ENCODE data around the gene TMEM190.

Gene TMEM190

DNA sequence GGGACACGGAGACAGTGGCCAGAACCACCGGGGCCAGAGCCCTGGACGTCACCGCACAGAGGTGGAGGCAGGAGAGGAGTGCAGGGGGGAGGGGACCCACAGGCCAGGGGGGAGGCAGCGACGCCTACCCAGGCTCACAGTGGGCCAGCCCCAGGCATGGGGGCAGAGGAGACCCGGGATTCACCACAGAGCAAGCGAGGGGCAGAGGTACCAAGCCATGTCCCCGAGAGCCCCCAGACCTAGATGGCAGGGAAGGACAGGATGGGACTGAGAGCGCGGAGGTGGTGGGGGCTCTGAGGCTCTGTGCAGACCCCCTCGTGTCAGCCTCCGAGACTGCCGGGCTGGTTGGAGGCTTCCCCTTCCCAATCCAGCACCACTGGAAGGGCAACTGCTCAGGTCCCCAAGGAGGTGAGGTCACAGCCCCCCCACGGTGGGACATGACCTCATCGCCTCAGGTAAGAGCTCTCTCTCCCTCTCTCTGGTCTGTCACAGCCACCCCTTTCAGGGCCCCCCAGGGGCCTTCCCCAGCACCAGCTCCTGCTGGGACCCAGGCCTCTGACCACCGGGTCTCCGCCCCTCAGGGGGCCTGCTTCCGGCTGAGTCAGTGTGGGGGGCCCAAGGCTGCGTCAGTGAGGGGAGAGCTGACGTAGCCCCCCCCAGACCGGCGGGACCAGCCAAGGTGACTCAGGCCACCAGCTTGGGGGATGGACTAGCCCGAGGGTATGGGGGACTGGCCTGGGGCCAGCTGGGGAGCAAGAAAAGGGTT is 4.1 kb upstream of the TMEM190 start:
- DNase-seq = no peak

DNA sequence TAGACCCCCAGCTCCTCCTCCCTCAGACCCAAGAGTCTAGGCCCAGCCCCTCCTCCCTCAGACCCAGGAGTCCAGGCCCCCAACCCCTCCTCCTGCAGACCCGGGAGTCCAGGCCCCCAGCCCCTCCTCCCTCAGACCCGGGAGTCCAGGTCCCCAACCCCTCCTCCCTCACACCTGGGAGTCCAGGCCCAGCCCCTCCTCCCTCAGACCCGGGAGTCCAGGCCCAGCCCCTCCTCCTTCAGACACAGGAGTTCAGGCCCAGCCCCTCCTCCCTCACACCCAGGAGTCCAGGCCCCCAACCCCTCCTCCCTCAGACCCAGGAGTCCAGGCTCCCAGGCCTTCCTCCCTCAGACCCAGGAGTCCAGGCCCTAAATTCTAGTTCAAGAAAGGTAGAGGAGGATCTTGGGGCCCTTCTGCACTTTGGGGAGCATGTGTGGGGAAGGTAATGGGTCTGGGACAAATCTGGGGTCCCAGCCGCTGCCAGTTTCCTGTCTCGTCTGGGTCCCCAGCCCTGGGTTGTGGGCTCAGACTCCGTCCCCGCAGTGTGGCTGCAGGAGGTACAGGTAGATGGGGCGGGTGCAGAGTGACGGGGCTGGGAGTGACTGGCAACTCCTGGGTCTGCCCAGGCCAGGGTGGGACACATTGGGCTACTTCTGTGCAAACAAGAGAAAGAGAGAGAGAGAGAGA is 3.2 kb upstream of the TMEM190 start:
- no peak for DNase-seq

DNA sequence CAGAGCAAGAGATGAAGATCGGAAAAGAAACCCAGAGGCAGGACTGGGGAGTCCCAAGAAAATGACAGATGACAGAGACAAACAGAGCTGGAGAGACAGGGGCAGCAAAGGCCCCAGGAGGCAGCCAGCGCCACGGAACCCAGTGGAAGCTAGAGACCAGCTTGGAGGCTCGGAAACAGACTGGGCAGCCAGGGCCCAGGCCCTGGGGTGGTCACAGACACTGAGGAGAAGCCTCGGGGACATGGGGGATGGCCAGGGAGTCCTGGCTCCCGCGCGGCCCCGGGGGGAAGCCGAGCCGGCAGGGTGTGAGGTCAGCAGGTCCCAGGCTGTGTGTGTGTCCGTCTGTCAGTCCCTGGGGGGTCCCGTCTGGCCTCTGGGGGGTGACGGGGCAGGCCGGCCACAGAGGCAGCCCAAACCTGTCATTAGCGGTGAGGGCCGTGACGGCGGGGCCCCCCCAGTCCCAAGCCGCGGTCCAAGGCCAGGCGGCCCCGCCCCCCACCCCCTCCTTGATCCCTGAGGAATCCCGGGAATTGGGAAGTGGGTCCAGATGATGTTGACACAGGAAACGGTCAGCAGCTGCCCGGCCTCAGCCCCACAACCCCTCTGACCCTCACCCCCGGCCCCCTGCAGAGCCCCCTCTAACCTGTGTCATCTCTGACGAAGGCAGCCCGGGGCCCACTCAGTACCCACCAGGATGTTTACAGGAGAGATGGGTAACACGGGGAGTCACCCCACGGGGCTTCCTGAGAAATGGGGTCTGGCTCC is 2.5 kb upstream of the TMEM190 start:
- DNase-seq = no peak

DNA sequence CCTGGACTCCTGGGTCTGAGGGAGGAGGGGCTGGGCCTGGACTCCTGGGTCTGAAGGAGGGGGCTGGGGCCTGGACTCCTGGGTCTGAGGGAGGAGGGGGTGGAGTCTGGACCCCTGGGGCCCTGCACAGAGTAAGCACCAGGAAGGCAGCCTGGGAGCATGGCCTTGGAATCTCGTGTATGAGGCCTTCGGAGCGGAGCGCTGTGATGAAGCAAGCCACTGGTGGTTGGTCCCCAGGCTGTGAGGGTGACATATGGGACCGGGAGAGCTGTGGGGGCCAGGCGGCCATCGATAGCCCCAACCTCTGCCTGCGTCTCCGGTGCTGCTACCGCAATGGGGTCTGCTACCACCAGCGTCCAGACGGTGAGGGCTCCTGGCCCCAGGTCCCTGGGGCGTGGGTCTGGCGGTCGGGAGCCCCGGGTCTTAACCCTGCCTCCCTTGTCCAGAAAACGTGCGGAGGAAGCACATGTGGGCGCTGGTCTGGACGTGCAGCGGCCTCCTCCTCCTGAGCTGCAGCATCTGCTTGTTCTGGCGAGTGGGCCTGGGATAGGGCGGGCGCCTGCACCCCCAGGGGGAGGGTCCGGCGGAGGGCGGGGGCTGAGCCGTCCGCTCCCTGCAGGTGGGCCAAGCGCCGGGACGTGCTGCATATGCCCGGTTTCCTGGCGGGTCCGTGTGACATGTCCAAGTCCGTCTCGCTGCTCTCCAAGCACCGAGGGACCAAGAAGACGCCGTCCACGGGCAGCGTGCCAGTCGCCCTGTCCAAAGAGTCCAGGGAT is 918 bp downstream of the TMEM190 start:
- peak; percentile 53 for DNase-seq

DNA sequence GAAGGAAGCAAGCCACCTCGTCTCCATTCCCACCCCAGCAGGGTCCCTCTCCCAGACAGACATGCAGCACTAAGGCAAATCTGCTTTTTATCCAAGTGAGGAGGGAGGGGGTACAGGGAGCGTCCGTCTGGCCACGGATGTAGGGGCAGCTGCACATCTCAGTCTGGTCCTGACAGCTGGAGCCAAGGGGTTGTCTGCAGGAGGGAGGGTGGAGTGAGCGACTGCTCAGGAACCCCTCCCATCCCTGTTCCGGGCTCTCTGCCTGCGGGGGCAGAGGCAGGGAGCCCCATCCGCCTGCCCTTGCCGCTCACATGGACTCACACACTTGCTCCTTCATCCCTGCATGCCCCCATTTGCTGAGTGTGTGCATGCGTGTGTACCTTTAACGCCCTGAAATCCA is 2.5 kb downstream of the TMEM190 start:
- peak; percentile 86 for DNase-seq

DNA sequence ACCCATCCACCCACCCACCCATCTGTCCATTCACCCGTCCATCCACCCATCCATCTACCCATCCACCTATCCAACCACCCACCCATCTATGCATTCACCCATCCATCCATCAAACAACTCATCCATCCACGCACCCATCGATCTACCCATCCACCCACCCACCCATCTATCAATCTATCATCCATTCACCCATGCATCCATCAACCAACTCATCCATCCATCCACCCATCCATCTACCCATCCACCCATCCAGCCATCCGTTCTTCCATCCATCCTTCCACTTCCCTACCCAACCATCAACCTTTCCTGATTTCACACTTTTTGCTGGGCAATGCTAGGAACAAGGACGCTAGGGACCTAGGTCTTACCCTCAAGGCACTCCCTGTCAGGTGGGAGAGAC is 5.4 kb downstream of the TMEM190 start:
- DNase-seq = no peak

DNA sequence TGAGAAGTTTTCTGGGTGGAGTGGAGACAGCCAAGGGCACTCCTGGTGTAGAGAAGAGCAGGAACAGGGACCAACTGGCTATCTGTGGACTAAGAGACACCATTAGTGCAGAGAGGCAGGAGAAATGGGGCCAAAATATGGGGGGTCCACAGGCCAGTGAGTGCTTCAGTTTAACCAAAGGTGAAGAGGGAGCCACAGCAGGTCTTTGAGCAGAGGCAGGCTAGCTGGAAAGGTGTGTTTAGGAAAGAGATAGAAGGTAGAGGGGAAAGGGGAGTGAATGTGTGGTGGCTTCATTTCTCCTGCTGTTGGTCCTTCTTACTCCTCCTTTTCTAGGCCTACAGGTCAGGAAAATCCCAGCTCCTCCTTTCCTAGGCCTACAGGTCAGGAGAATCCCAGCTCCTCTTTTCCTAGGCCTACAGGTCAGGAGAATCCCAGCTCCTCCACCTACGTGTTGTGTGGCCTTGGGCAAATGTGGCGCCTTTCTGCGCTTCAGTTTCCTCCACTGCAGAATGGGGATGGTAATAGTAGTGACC is 6.0 kb downstream of the TMEM190 start:
- no peak for DNase-seq

DNA sequence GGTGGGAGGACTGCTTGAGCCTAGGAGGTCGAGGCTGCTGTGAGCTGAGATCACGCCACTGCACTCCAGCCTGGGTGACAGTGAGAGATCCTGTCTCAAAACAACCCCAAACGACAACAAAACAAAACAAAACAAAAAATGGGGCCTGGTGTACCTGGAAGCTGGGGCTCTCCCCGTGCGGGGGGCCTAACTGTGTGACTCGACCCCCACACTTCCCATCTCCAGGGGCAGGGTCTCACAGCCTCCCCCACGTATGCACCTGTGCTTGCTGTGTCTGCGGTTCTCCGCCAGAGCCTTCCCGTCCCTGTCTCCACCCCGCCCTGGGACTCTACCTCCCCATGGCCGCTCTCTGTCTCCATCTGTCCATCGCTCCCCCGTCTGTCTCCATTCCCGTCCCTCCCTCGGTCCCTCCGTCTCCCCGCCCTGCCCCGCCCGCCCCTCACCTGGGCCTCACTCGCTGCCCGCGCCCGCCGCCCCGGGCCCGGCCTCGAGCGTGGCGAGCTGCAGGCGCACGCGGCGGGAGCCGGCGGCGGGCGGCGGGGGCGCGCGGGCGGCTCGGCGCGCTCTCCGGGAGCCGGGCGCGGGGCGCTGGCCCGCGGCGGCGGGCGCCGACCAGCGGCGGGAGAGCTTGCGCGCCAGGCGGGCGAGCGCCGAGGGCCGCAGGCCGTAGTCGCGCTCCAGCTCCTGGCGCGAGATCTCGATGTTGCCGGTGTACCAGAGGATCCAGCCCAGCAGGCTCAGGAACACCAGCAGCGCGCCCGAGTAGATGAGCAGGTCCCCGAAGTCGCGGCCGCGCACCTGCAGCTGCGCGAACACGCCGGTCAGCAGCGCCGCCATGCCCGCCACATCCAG is 6.9 kb downstream of the TMEM190 start:
- peak; percentile 69 for DNase-seq

DNA sequence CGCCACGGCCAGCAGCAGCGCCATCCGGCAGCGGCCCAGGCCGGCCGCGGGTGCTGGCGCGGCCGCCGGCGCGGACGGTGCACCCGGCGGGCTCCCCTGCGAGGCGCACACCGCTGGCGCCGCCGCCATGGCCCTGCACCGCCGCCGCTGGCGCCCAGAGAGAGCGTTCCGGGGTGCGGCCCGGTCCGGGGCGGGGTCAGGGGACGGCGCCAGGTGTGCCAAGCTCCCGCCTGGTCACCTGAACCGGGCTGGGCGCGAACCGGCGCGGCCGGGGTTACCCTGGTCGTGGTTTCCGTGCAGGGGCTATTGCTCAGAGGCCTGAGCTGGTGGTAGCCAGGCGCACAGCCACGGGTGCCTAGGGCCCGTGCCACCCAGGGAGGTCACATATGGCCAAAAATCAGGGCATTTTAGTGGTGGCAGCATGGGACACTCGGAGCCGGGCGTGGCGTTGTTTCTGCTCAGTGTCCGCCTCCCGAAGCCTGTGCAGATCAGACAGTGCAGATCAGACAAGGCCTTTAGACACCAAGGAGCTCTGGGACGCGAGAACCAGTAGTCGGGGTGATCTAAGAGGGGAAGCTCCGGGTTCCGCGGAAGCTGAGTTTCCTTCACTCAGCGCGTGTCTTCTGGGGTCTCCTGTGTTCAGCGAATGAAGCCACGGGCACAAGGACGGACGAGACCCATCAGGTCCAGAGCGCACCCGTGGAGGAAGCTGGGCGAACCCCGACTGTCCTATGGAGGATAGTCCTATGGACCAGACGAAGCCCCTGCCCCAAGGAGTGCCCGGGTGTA is 7.7 kb downstream of the TMEM190 start, which contains the start of gene TMEM238:
Gene TMEM238 (minus strand): TSS at position 162 of the 789 bp plus-strand sequence. CDS start 33 bp downstream, at position 129.
- DNase-seq = no peak

DNA sequence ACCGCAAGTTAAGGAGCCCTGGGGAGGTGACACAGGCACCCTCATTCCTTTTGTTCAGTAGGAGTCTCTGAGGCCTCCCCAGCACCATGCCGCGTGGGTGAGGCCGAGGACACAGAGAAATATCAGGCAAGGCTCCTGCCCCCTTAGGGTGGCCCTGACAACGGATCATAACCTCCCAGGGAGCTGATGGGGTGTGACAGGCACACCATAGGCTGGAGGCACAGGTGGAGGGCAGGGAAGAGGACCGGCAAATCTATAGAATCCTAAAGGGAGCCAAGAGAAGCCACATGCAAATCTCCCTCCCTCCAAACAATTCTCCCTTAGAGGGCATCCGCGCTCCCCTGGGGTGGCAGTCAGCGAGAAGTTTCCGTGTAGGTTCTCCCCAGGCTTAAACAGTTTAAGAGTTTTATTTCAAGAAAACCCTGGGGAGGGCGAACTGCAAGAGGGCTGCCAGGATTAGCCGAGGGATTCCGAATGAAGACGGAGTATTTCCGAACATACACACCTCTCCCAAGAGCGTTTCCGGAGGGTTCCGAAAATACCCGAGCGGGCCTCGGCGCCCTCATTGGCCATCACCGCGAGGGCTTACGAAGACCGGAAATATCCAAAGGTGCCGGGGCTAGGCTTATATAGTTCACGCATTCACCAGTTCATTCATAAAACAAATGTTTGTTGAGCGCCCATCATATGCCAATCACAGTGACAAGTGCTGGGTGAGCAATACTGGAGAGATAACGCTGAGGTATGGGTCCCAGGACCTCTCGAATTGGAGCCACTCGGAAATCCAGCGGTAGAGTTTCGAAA is 8.5 kb downstream of the TMEM190 start:
- DNase-seq = peak; percentile 98

DNA sequence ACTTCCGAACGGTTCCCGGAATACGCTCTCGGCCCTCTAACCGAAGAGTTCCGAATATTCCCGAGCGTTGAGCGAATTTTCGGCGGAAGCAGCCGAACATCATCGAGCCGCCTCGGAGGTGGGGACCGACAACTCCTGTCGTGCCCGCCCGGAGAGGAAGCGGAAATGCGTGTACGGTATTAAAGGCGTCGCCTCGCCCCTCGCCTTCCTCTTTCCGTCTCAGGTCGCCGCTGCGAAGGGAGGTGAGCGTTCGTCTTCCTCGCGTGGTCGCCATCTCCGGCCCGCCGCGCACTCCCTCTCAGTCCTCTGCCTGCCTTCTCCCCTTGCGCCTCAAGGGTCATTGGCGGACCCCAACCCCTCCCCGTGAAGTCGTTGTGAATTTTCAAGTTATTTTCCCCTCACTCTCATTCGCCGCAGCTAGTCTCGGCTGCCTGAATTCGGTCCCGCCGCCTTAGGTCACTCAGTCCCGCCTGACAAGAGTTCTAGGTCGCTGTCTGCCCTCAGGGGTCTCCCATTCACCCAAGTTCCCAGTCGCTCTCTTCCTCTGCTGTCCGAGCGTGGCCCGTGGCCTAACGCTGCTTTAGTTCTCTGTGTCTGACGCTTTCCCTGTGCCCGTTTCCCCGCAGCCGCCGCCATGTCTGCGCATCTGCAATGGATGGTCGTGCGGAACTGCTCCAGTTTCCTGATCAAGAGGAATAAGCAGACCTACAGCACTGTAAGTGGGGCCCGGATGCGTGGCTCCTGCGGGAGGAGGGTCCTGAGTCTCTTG is 9.3 kb downstream of the TMEM190 start, which contains the start of gene RPL28:
Gene RPL28 (plus strand): TSS at position 209 of the 769 bp plus-strand sequence. CDS start 426 bp downstream, at position 635.
- DNase-seq = peak; percentile 100

DNA sequence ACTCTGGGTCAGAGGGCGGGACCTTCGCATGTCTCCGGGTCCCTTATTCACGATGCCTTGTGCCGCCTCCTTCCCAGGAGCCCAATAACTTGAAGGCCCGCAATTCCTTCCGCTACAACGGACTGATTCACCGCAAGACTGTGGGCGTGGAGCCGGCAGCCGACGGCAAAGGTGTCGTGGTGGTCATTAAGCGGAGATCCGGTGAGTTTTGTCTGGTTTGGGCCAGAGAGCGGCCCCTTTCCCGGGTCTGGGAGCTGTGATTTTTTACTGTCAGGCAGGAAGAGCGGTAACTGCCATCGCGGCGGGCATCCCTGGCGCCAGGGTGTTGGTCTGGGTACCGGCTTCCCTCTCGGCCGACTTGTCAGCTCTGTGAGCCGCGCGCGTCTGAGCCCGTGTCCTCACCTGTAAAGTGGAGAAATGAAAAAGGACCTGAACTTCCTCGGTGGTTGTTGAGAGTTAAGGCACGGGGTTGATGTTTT is 9.9 kb downstream of the TMEM190 start:
- no peak for DNase-seq

DNA sequence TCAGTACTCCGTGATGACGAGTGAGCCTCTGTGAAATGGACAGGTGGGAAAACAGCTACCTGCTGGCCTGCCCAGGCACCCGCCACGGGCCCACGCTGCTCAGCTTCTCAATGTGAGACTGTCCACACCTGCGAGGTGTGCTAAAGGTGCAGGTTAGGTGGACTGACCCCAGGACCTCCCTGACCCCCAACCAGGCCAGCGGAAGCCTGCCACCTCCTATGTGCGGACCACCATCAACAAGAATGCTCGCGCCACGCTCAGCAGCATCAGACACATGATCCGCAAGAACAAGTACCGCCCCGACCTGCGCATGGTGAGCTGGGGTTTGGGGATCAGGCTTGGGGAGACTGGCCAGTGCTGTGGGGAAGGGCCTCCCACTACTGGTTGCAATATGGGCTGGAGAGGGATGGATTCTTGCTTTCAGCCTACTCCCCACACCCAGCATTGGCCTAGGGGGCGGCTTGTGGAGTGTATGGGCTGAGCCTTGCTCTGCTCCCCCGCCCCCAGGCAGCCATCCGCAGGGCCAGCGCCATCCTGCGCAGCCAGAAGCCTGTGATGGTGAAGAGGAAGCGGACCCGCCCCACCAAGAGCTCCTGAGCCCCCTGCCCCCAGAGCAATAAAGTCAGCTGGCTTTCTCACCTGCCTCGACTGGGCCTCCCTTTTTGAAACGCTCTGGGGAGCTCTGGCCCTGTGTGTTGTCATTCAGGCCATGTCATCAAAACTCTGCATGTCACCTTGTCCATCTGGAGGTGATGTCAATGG is 11.3 kb downstream of the TMEM190 start:
- no peak for DNase-seq

DNA sequence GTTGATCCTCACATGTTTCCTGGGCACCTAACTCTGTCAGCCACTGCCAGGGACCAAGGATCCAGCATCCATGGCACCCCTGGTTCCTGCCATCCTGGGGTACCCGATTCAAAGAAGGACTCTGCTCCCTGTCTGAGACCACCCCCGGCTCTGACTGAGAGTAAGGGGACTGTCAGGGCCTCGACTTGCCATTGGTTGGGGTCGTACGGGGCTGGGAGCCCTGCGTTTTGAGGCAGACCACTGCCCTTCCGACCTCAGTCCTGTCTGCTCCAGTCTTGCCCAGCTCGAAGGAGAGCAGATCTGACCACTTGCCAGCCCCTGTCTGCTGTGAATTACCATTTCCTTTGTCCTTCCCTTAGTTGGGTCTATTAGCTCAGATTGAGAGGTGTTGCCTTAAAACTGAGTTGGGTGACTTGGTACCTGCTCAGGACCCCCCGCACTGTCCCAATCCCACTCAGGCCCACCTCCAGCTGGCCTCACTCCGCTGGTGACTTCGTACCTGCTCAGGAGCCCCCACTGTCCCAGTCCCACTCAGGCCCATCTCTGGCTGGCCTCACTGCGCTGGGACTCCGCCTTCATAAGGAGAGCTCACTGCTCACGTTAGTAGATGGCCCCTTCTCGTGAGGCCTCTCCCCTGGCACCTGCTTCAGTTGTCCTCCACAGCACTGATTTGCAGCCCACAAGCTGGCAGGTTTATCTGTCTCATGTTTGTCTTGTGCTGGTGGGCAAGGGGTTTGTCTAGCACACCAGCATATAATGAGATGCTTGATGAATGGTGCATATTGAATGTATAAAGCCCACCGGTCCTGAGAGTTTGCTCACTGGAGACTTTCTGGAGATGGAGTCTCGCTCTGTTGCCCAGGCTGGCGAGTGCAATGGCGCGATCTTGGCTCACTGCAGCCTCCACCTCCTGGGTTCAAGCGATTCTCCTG is 13.0 kb downstream of the TMEM190 start:
- peak; percentile 15 for DNase-seq

DNA sequence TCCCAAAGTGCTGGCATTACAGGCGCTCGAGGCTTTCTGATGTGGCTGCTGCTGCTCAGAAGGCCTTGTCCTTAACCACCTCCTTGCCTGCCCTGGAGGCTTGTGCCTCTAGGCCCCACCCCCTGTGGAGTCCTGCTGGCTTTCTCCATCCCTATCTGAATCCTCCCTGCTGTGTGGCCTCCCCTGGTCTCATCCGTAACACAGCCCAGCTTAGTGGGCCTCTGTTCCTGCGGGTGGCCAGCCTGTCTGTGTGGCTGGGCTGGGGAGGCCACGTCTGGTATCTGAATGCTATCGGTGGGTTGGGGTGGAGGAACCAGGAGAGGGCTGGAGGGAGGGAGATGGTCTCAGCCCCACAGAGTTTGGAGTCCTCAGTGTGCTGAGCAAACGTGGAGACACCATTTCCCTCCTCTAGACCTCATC is 13.8 kb downstream of the TMEM190 start:
- peak; percentile 18 for DNase-seq

DNA sequence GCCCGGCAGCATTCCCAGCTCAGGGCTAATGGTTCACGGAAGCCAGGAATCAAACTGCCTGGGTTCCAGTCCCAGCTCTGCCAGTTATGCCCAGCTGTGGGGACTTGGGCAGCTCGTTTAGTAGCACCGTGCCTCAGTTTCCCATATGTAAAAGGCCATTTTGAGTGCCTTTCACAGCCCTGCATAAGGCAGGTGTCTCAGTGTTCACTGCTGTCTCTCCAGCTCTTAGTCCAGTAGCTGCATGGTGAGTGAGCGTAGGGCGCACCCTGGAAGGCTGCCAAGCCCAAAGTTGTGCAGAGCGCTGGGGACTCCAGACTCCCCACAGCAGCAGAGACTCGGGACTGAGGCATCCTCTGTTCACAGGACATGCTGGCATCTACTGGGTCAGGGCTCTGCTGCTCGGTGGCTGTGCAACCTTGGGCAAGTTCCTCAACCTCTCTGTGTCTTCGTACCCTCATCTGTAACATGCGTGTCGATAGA is 14.6 kb downstream of the TMEM190 start:
- peak; percentile 22 for DNase-seq

Data from right hindlimb (tissue), 1 donor.